H9 (cell line): ENCODE results near the gene HCRTR2. TPM values are rescaled to one million over a fixed set of nuclear protein-coding genes. Genes with fewer than 3 reads are reported as not detected.

Experiments used
- DNase-seq: peaks from one replicate; pipeline ENCODE4 v3.0.0-alpha.2; 2017
- H2AFZ ChIP-seq: one replicate; pipeline ENCODE4 v1.6.1; 2013; ENCODE audit warnings: mild to moderate bottlenecking, low read length, control low read depth, moderate library complexity
- H2AK5ac ChIP-seq: 2 replicates; pipeline ENCODE4 v1.6.1; 2013; ENCODE audit warnings: low read length, control low read depth, mixed read lengths; ENCODE audit not compliant: insufficient read length
- H2BK120ac ChIP-seq: one replicate; pipeline ENCODE4 v1.6.1; 2013; ENCODE audit warnings: low read depth, mild to moderate bottlenecking, low read length, control low read depth, inconsistent platforms; ENCODE audit not compliant: poor library complexity, severe bottlenecking
- H2BK12ac ChIP-seq: 2 replicates; pipeline ENCODE4 v1.6.1; 2013; ENCODE audit warnings: low read length, control low read depth, mixed read lengths, low read depth; ENCODE audit not compliant: insufficient read length
- H2BK15ac ChIP-seq: 2 replicates; pipeline ENCODE4 v1.6.1; 2013; ENCODE audit warnings: low read depth, low read length, control low read depth
- H2BK20ac ChIP-seq: one replicate; pipeline ENCODE4 v1.6.1; 2013; ENCODE audit warnings: low read depth, mild to moderate bottlenecking, low read length, control low read depth, inconsistent platforms; ENCODE audit not compliant: poor library complexity, severe bottlenecking
- H2BK5ac ChIP-seq: 2 replicates; pipeline ENCODE4 v1.6.1; 2013; ENCODE audit warnings: low read length, control low read depth, mixed read lengths; ENCODE audit not compliant: insufficient read length
- H3K14ac ChIP-seq: 2 replicates; pipeline ENCODE4 v1.6.1; 2013; ENCODE audit warnings: low read length, control low read depth; ENCODE audit not compliant: insufficient read depth
- H3K18ac ChIP-seq: 2 replicates; pipeline ENCODE4 v1.6.1; 2013; ENCODE audit warnings: low read depth, mild to moderate bottlenecking, mixed read lengths, low read length, control low read depth; ENCODE audit not compliant: insufficient read length
- H3K23ac ChIP-seq: 2 replicates; pipeline ENCODE4 v1.6.1; 2013; ENCODE audit warnings: low read length, control low read depth, mixed read lengths, low read depth; ENCODE audit not compliant: insufficient read length
- H3K23me2 ChIP-seq: 2 replicates; pipeline ENCODE4 v1.6.1; 2013; ENCODE audit warnings: low read depth, mild to moderate bottlenecking, mixed read lengths, low read length, control low read depth; ENCODE audit not compliant: insufficient read length, poor library complexity, severe bottlenecking
- H3K27ac ChIP-seq: 2 replicates; pipeline ENCODE4 v1.5.1; 2013; ENCODE audit warnings: low read length, control low read depth, mixed read lengths, low read depth; ENCODE audit not compliant: insufficient read length
- H3K27me3 ChIP-seq: 2 replicates; pipeline ENCODE4 v1.6.1; 2013; ENCODE audit warnings: low read length, control low read depth, inconsistent platforms; ENCODE audit not compliant: insufficient read depth
- H3K4ac ChIP-seq: 2 replicates; pipeline ENCODE4 v1.6.1; 2013; ENCODE audit warnings: low read depth, mild to moderate bottlenecking, control low read depth, inconsistent platforms, low read length, moderate library complexity
- H3K4me1 ChIP-seq: 2 replicates; pipeline ENCODE4 v1.6.1; 2013; ENCODE audit warnings: low read length, control low read depth, inconsistent platforms; ENCODE audit not compliant: insufficient read depth
- H3K4me2 ChIP-seq: 2 replicates; pipeline ENCODE4 v1.6.1; 2013; ENCODE audit warnings: low read length, control low read depth, mixed read lengths; ENCODE audit not compliant: insufficient read length, insufficient read depth
- H3K56ac ChIP-seq: 2 replicates; pipeline ENCODE4 v1.6.1; 2013; ENCODE audit warnings: low read depth, mild to moderate bottlenecking, mixed read lengths, low read length, control low read depth; ENCODE audit not compliant: insufficient read length
- H3K79me1 ChIP-seq: 2 replicates; pipeline ENCODE4 v1.6.1; 2013; ENCODE audit warnings: low read depth, mild to moderate bottlenecking, moderate library complexity, low read length, control low read depth, inconsistent platforms; ENCODE audit not compliant: insufficient read depth, poor library complexity, severe bottlenecking
- H3K79me2 ChIP-seq: 2 replicates; pipeline ENCODE4 v1.6.1; 2013; ENCODE audit warnings: low read length, control low read depth, inconsistent platforms; ENCODE audit not compliant: insufficient read depth
- H3K9ac ChIP-seq: 2 replicates; pipeline ENCODE4 v1.6.1; 2013; ENCODE audit warnings: low read length, control low read depth, mixed read lengths; ENCODE audit not compliant: insufficient read length; ENCODE audit errors: extremely low read depth
- H3K9me3 ChIP-seq: one replicate; pipeline ENCODE4 v1.6.1; 2013; ENCODE audit warnings: low read depth, low read length, inconsistent platforms; ENCODE audit not compliant: control insufficient read depth
- H3T11ph ChIP-seq: one replicate; pipeline ENCODE4 v1.6.1; 2013; ENCODE audit warnings: mild to moderate bottlenecking, low read length, control low read depth, inconsistent platforms
- H4K20me1 ChIP-seq: one replicate; pipeline ENCODE4 v1.6.1; 2013; ENCODE audit not compliant: control insufficient read depth, insufficient read length, insufficient read depth
- H4K5ac ChIP-seq: 2 replicates; pipeline ENCODE4 v1.6.1; 2013; ENCODE audit warnings: low read depth, mild to moderate bottlenecking, mixed read lengths, low read length, control low read depth; ENCODE audit not compliant: insufficient read length
- H4K8ac ChIP-seq: replicated peaks from 2 replicates; pipeline ENCODE4 v1.6.1; 2013; ENCODE audit warnings: low read length, control low read depth, mixed read lengths, low read depth; ENCODE audit not compliant: insufficient read length
- H4K91ac ChIP-seq: 2 replicates; pipeline ENCODE4 v1.6.1; 2013; ENCODE audit warnings: low read depth, mild to moderate bottlenecking, moderate library complexity, mixed read lengths, low read length, control low read depth; ENCODE audit not compliant: insufficient read length
- H3K27ac Mint-ChIP-seq, 3 experiments: 2 replicates in 2 of 3; 3 replicates in 1 of 3; pipeline ENCODE4 v1.8.0; 2020 to 2021; ENCODE audit warnings: mixed read lengths in 3 of 3, mild to moderate bottlenecking in 1 of 3, moderate library complexity in 1 of 3
- H3K27me3 Mint-ChIP-seq: 2 replicates; pipeline ENCODE4 v1.8.0; 2021; ENCODE audit warnings: low read depth, mild to moderate bottlenecking, moderate library complexity, mixed read lengths
- H3K36me3 Mint-ChIP-seq, 3 experiments: 2 replicates in 2 of 3; 3 replicates in 1 of 3; pipeline ENCODE4 v1.8.0; 2020 to 2021; ENCODE audit warnings: low read depth in 3 of 3, mixed read lengths in 3 of 3; ENCODE audit not compliant: insufficient read depth in 1 of 3
- H3K4me1 Mint-ChIP-seq, 2 experiments: 2 replicates each; pipeline ENCODE4 v1.8.0; 2020; ENCODE audit warnings: mixed read lengths in 2 of 2
- H3K4me3 Mint-ChIP-seq, 2 experiments: 2 replicates in 1 of 2; 3 replicates in 1 of 2; pipeline ENCODE4 v1.8.0; 2020 to 2021; ENCODE audit warnings: mild to moderate bottlenecking in 2 of 2, mixed read lengths in 2 of 2, moderate library complexity in 1 of 2
- H3K9me3 Mint-ChIP-seq, 2 experiments: 2 replicates in 1 of 2; 3 replicates in 1 of 2; pipeline ENCODE4 v1.8.0; 2020; ENCODE audit warnings: mild to moderate bottlenecking in 2 of 2, mixed read lengths in 2 of 2, moderate library complexity in 1 of 2
- total RNA-seq: library from RNA; stranded (reverse); gene quantifications from 2 replicates; pipeline ENCODE4 v1.2.1, GENCODE V29; 2021
- TF ChIP-seq, protein P1 (sequence below): fragments of 200-600 bp; sonication (generic); conservative IDR thresholded peaks from 3 replicates; pipeline ENCODE4 v1.8.0; 2021; ENCODE audit warnings: antibody characterized with exemption, mild to moderate bottlenecking

HCRTR2 gene
- total RNA-seq, 1 experiment from 2014 or later, result not detected

DNA sequence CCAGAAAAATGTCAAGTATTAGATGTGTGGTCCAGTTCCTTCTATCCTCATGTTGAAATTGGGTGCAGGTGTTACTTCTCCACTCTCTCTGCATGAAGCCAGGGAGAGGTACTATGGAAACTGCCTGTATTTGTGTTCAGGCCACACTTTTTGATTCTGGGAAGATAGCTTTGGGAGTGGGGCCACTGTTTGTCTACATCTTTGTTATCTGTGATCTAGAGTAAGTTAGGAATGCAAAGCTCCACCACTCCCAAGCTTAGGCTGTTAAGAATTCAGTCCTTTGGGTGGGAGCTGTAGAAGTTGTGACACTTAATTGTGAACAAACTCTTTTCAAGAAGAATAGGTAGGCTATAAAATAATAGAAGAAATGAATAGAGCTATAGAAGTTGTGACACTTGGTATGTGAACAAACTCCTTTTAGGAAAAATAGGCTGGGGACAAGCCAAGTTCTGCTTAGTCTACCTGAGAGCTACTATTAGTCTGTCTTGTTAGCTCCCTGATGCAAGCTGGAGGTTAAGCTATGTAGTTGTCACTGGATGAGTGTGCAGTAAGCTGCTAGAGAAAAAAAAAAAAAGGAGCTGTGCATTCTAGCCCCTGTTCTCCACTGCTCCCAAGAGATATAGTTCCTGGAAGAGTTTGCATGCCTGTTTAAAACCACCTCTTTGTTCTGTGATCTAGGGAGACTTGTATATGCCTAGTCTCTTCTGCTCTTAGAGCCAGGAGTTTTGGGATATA is 145.8 kb downstream of the HCRTR2 start:
- H2AK5ac ChIP-seq, result no peak overlapping the region
- no peak overlapping the region for H3K14ac ChIP-seq
- no peaks in the 10 kb centered on the region for H3K27me3 Mint-ChIP-seq
- H2BK12ac ChIP-seq, result no peak overlapping the region
- H4K91ac ChIP-seq, result no peak overlapping the region
- no peak for DNase-seq
- no peaks in the 10 kb centered on the region for H3K36me3 Mint-ChIP-seq
- no peaks in the 10 kb centered on the region for H3K79me1 ChIP-seq
- no peaks in the 10 kb centered on the region for H3K27me3 ChIP-seq
- no peak overlapping the region for H2AFZ ChIP-seq
- H3K79me2 ChIP-seq, result no peaks in the 10 kb centered on the region
- H3K23me2 ChIP-seq, result no peaks in the 10 kb centered on the region
- H4K20me1 ChIP-seq, result no peaks in the 10 kb centered on the region
- H3K18ac ChIP-seq, result no peak overlapping the region
- no peak overlapping the region for H3K4me3 Mint-ChIP-seq
- TF ChIP-seq, protein P1, sequence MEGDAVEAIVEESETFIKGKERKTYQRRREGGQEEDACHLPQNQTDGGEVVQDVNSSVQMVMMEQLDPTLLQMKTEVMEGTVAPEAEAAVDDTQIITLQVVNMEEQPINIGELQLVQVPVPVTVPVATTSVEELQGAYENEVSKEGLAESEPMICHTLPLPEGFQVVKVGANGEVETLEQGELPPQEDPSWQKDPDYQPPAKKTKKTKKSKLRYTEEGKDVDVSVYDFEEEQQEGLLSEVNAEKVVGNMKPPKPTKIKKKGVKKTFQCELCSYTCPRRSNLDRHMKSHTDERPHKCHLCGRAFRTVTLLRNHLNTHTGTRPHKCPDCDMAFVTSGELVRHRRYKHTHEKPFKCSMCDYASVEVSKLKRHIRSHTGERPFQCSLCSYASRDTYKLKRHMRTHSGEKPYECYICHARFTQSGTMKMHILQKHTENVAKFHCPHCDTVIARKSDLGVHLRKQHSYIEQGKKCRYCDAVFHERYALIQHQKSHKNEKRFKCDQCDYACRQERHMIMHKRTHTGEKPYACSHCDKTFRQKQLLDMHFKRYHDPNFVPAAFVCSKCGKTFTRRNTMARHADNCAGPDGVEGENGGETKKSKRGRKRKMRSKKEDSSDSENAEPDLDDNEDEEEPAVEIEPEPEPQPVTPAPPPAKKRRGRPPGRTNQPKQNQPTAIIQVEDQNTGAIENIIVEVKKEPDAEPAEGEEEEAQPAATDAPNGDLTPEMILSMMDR, result no peak
- H4K5ac ChIP-seq, result no peak overlapping the region
- no peak overlapping the region for H3K4ac ChIP-seq
- no peak overlapping the region for H3K23ac ChIP-seq
- H3K27ac ChIP-seq, result no peak overlapping the region
- no peak overlapping the region for H2BK20ac ChIP-seq
- H4K8ac ChIP-seq, result no peak overlapping the region
- H3K4me1 ChIP-seq, result no peaks in the 10 kb centered on the region
- H3K27ac Mint-ChIP-seq, result no peak overlapping the region
- H3K4me1 Mint-ChIP-seq, result no peaks in the 10 kb centered on the region
- no peak overlapping the region for H3K56ac ChIP-seq
- no peak overlapping the region for H3K9ac ChIP-seq
- no peak overlapping the region for H3K4me2 ChIP-seq
- H3K9me3 ChIP-seq, result no peaks in the 10 kb centered on the region
- H3T11ph ChIP-seq, result no peak overlapping the region
- H3K9me3 Mint-ChIP-seq, result no peaks in the 10 kb centered on the region
- H2BK15ac ChIP-seq, result no peak overlapping the region
- H2BK5ac ChIP-seq, result no peak overlapping the region
- no peak overlapping the region for H2BK120ac ChIP-seq
